Measurements from ENCODE around the gene PIP. TPM values are rescaled to one million over a fixed set of nuclear protein-coding genes. Genes with fewer than 3 reads are reported as not detected.
"Not testable (repeated sequence)": the region's sequence is repeated elsewhere in the genome, so short reads cannot be mapped to it uniquely, and the experiment has no call there.

PIP gene
- total RNA-seq, 1 experiment from 2014 or later, result not detected

GRCh38 chr7:143177374-143178119, 45.7 kb downstream of the PIP start:
- CTCF ChIA-PET, result no interaction called here
- POLR2A ChIA-PET, result no interaction called here
- no peaks in the 10 kb centered on the region for H3K36me3 ChIP-seq (ENCODE audit: control insufficient read depth in 1 of 2, insufficient read depth in 2 of 2, low read length in 2 of 2)
- TF ChIP-seq ATF3 (IDR thresholded peaks at IDR 0.05), result no peak
- TF ChIP-seq EZH2phosphoT487 (IDR thresholded peaks at IDR 0.05; ENCODE audit: borderline replicate concordance), result no peak
- no peak for TF ChIP-seq POLR2AphosphoS5 (IDR thresholded peaks at IDR 0.05; ENCODE audit: low read depth, low read length)
- no peak for TF ChIP-seq SIN3A (IDR thresholded peaks at IDR 0.05; ENCODE audit: low read depth)
- no peak for TF ChIP-seq ZBTB33 (IDR thresholded peaks at IDR 0.05; ENCODE audit: extremely low read depth, insufficient replicate concordance, low read length)
- no peak for TF ChIP-seq JUND (IDR thresholded peaks at IDR 0.05)
- TF ChIP-seq CBX3 (IDR thresholded peaks at IDR 0.05; ENCODE audit: low read depth), result no peak
- TF ChIP-seq ELF1 (IDR thresholded peaks at IDR 0.05; ENCODE audit: borderline replicate concordance, low read depth), result no peak
- TF ChIP-seq ZFX (IDR thresholded peaks at IDR 0.05), result no peak
- TF ChIP-seq MAX (IDR thresholded peaks at IDR 0.05), result no peak
- TF ChIP-seq EGR1 (IDR thresholded peaks at IDR 0.05; ENCODE audit: low read depth), result no peak
- H3K79me2 ChIP-seq (ENCODE audit: insufficient read depth, low read length), result no peaks in the 10 kb centered on the region
- BruUV-seq (replicated peaks), result no TSS peak
- no peak overlapping the region for H3K4me3 ChIP-seq (replicated peaks in 1 of 2; ENCODE audit: low read depth in 1 of 2, low read length in 2 of 2)
- ATAC-seq (no peak), DNase-seq (ENCODE audit: low read depth, low spot score) (no peak)
- RAD21 ChIA-PET (ENCODE audit: low non-redundant PET in 1 of 2, low total read pairs in 2 of 2, uncharacterized antibody in 2 of 2, unreplicated experiment in 2 of 2), result no interaction called here
- H2AFZ ChIP-seq (ENCODE audit: low read depth, low read length, poor library complexity, severe bottlenecking), result no peak overlapping the region
- no peaks in the 10 kb centered on the region for H3K27me3 ChIP-seq (ENCODE audit: insufficient read depth, low read length)
- intact Hi-C loops (cut with micrococcal nuclease), result no loop called here
- no peaks in the 10 kb centered on the region for H3K9me2 ChIP-seq (ENCODE audit: insufficient read depth)
- H3K4me1 ChIP-seq (ENCODE audit: control insufficient read depth in 1 of 2, insufficient read depth in 2 of 2, low read length in 2 of 2), result no peaks in the 10 kb centered on the region; a peak in 1 of 4 replicates
- no peaks in the 10 kb centered on the region for H4K20me1 ChIP-seq (ENCODE audit: insufficient read depth)
- H3K27ac ChIP-seq (ENCODE audit: low read depth, low read length), result no peak overlapping the region
- no peaks in the 10 kb centered on the region; a peak in 1 of 4 replicates for H3K9me3 ChIP-seq (ENCODE audit: control insufficient read depth in 1 of 2, insufficient read depth in 1 of 2, low read depth in 1 of 2, low read length in 2 of 2)
- no peak overlapping the region for H3K9ac ChIP-seq (ENCODE audit: low read length)
- H3K4me2 ChIP-seq (ENCODE audit: low read length), result no peak overlapping the region

- H3K9ac ChIP-seq (ENCODE audit: low read length); H3K4me1 ChIP-seq (ENCODE audit: control insufficient read depth in 1 of 2, insufficient read depth in 2 of 2, low read length in 2 of 2); H2AFZ ChIP-seq (ENCODE audit: low read depth, low read length, poor library complexity, severe bottlenecking); DNase-seq (ENCODE audit: low read depth, low spot score); ATAC-seq; RAD21 ChIA-PET (ENCODE audit: low non-redundant PET in 1 of 2, low total read pairs in 2 of 2, uncharacterized antibody in 2 of 2, unreplicated experiment in 2 of 2); H3K4me3 ChIP-seq (replicated peaks in 1 of 2; ENCODE audit: low read depth in 1 of 2, low read length in 2 of 2); H3K79me2 ChIP-seq (ENCODE audit: insufficient read depth, low read length); POLR2A ChIA-PET; H3K27ac ChIP-seq (ENCODE audit: low read depth, low read length); intact Hi-C loops (cut with micrococcal nuclease); H3K4me2 ChIP-seq (ENCODE audit: low read length); H4K20me1 ChIP-seq (ENCODE audit: insufficient read depth); H3K9me2 ChIP-seq (ENCODE audit: insufficient read depth); BruUV-seq (replicated peaks); H3K9me3 ChIP-seq (ENCODE audit: control insufficient read depth in 1 of 2, insufficient read depth in 1 of 2, low read depth in 1 of 2, low read length in 2 of 2); H3K36me3 ChIP-seq (ENCODE audit: control insufficient read depth in 1 of 2, insufficient read depth in 2 of 2, low read length in 2 of 2); H3K27me3 ChIP-seq (ENCODE audit: insufficient read depth, low read length): not testable (repeated sequence)
- CTCF ChIA-PET, result interaction anchor here (1.0 kb wide), 1 partner anchor 34 kb away, joined by 3 read pairs; no protein-coding TSS in a partner anchor
Measured at GRCh38 chr7:143180771-143181170, 48.9 kb downstream of the PIP start.

All from HCT116 (cell line).